PC-3 (cell line): ENCODE data around the gene APBA1.

ENCODE experiments used
- EZH2 ChIP-seq: fragments of 300-600 bp; sonication (generic); IDR thresholded peaks from one replicate; pipeline ENCODE4 v1.6.1; 2017; ENCODE audit warnings: antibody characterized with exemption, mild to moderate bottlenecking, low read length; ENCODE audit not compliant: unreplicated experiment
- EZH2phosphoT487 ChIP-seq: fragments of 300-600 bp; sonication (generic); IDR thresholded peaks from 2 replicates; pipeline ENCODE4 v1.6.1; 2018; ENCODE audit warnings: mild to moderate bottlenecking, antibody characterized with exemption, low read length, borderline replicate concordance
- TF ChIP-seq, protein P1 (sequence below): fragments of 300-600 bp; sonication (generic); conservative IDR thresholded peaks from 2 replicates; pipeline ENCODE4 v1.5.1; 2017; ENCODE audit warnings: antibody characterized with exemption, low read depth, mild to moderate bottlenecking, low read length

DNA sequence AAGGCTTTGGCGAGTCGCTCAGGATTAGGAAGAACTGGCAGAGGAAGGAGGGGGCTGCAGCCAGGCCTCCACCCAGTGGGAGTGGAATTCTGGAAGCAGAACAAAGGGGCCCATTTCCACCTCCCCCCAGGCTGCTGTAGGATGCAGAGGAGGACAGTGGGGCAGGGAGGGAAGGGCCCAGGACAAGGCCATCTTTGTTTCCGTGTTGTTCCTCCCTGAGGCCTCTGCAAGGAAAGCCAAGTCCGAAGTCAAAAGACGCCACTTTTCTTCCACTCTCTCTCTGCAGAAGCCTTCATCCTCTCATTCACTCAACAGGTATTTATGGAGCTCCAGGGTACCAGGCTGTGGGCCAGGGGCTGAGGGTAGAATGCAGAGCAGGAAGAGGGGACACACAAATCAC lies 276.5 kb downstream of the APBA1 start:
- no peak for TF ChIP-seq EZH2
- TF ChIP-seq EZH2phosphoT487, result no peak
- TF ChIP-seq, protein P1, sequence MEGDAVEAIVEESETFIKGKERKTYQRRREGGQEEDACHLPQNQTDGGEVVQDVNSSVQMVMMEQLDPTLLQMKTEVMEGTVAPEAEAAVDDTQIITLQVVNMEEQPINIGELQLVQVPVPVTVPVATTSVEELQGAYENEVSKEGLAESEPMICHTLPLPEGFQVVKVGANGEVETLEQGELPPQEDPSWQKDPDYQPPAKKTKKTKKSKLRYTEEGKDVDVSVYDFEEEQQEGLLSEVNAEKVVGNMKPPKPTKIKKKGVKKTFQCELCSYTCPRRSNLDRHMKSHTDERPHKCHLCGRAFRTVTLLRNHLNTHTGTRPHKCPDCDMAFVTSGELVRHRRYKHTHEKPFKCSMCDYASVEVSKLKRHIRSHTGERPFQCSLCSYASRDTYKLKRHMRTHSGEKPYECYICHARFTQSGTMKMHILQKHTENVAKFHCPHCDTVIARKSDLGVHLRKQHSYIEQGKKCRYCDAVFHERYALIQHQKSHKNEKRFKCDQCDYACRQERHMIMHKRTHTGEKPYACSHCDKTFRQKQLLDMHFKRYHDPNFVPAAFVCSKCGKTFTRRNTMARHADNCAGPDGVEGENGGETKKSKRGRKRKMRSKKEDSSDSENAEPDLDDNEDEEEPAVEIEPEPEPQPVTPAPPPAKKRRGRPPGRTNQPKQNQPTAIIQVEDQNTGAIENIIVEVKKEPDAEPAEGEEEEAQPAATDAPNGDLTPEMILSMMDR, result no peak
